Trophoblast cell (in vitro differentiated cells and primary cell): Measurements from ENCODE around the gene CST9.

Experiments used
- DNase-seq, 2 donors: peaks; one replicate each; pipeline ENCODE4 v3.0.0-alpha.2; 2016
- H2AFZ ChIP-seq: 2 replicates; pipeline ENCODE4 v1.6.1; 2013; ENCODE audit warnings: low read length, moderate library complexity, mild to moderate bottlenecking; ENCODE audit not compliant: insufficient read depth, poor library complexity
- H2AK5ac ChIP-seq: 2 replicates; pipeline ENCODE4 v1.6.1; 2013; ENCODE audit warnings: mild to moderate bottlenecking, low read length
- H2BK120ac ChIP-seq: 2 replicates; pipeline ENCODE4 v1.6.1; 2013; ENCODE audit warnings: low read length, mild to moderate bottlenecking, moderate library complexity; ENCODE audit not compliant: insufficient read depth, poor library complexity
- H2BK12ac ChIP-seq: 2 replicates; pipeline ENCODE4 v1.6.1; 2013; ENCODE audit warnings: mild to moderate bottlenecking, low read length, moderate library complexity
- H2BK5ac ChIP-seq: 2 replicates; pipeline ENCODE4 v1.6.1; 2013; ENCODE audit warnings: low read length, low read depth, moderate library complexity, mild to moderate bottlenecking; ENCODE audit not compliant: poor library complexity
- H3K14ac ChIP-seq: 2 replicates; pipeline ENCODE4 v1.6.1; 2013; ENCODE audit warnings: mild to moderate bottlenecking, low read length
- H3K18ac ChIP-seq: 2 replicates; pipeline ENCODE4 v1.6.1; 2013; ENCODE audit warnings: mild to moderate bottlenecking, low read length
- H3K23ac ChIP-seq: 2 replicates; pipeline ENCODE4 v1.6.1; 2013; ENCODE audit warnings: low read length
- H3K27ac ChIP-seq: 2 replicates; pipeline ENCODE4 v1.5.1; 2013; ENCODE audit warnings: low read depth, mild to moderate bottlenecking, inconsistent platforms, low read length, moderate library complexity
- H3K27me3 ChIP-seq: 2 replicates; pipeline ENCODE4 v1.6.1; 2013; ENCODE audit warnings: inconsistent platforms, mild to moderate bottlenecking, low read length, moderate library complexity; ENCODE audit not compliant: insufficient read depth
- H3K36me3 ChIP-seq, 2 experiments: 1 replicate in 1 of 2; 2 replicates in 1 of 2; pipeline ENCODE4 v1.6.1; 2013; ENCODE audit warnings: low read length in 2 of 2, mild to moderate bottlenecking in 2 of 2, moderate library complexity in 1 of 2; ENCODE audit not compliant: insufficient read depth in 2 of 2, control insufficient read depth in 1 of 2
- H3K4ac ChIP-seq: 2 replicates; pipeline ENCODE4 v1.6.1; 2013; ENCODE audit warnings: low read depth, mild to moderate bottlenecking, low read length, moderate library complexity
- H3K4me1 ChIP-seq, 2 experiments: 1 replicate in 1 of 2; 2 replicates in 1 of 2; pipeline ENCODE4 v1.6.1; 2013; ENCODE audit warnings: low read length in 2 of 2, mild to moderate bottlenecking in 2 of 2, moderate library complexity in 1 of 2; ENCODE audit not compliant: insufficient read depth in 2 of 2, control insufficient read depth in 1 of 2
- H3K4me2 ChIP-seq: 2 replicates; pipeline ENCODE4 v1.6.1; 2013; ENCODE audit warnings: inconsistent platforms, mild to moderate bottlenecking, low read length, moderate library complexity
- H3K4me3 ChIP-seq: 2 replicates; pipeline ENCODE4 v1.5.1; 2013; ENCODE audit warnings: mild to moderate bottlenecking, low read depth, low read length, inconsistent platforms
- H3K79me1 ChIP-seq: one replicate; pipeline ENCODE4 v1.6.1; 2013; ENCODE audit warnings: low read length
- H3K79me2 ChIP-seq: 2 replicates; pipeline ENCODE4 v1.6.1; 2013; ENCODE audit warnings: low read length, mild to moderate bottlenecking; ENCODE audit not compliant: control insufficient read depth, insufficient read depth, poor library complexity
- H3K9ac ChIP-seq: 2 replicates; pipeline ENCODE4 v1.6.1; 2013; ENCODE audit warnings: mild to moderate bottlenecking, low read length
- H3K9me3 ChIP-seq: 2 replicates; pipeline ENCODE4 v1.6.1; 2013; ENCODE audit warnings: low read depth, mild to moderate bottlenecking, control low read depth, inconsistent platforms, low read length; ENCODE audit not compliant: insufficient read depth
- H4K12ac ChIP-seq: 2 replicates; pipeline ENCODE4 v1.6.1; 2013; ENCODE audit warnings: low read depth, mild to moderate bottlenecking, low read length, moderate library complexity
- H4K8ac ChIP-seq: 2 replicates; pipeline ENCODE4 v1.6.1; 2013; ENCODE audit warnings: low read depth, mild to moderate bottlenecking, low read length, moderate library complexity
- H4K91ac ChIP-seq: one replicate; pipeline ENCODE4 v1.6.1; 2013; ENCODE audit warnings: low read depth, mild to moderate bottlenecking, low read length, moderate library complexity
- WGBS: extraction: QIAGEN DNeasy Blood & Tissue Kit; methylation state at CpG from one replicate; pipeline ENCODE4 v1.1.7; 2013; ENCODE audit warnings: missing lambda C conversion rate; ENCODE audit not compliant: insufficient read length, insufficient coverage; ENCODE audit errors: extremely low coverage; 5-methylcytosine and 5-hydroxymethylcytosine counted together

Gene CST9

GRCh38 chr20:23652926-23653325 lies 47.2 kb upstream of the CST9 start:
- Histone ChIP-seq H3K18ac (no peak overlapping the region), H3K23ac (no peak overlapping the region), H3K27ac (no peak overlapping the region), H3K9me3 (no peaks in the 10 kb centered on the region), H3K4me1 (no peaks in the 10 kb centered on the region), H3K27me3 (no peaks in the 10 kb centered on the region), H4K8ac (no peak overlapping the region), H3K4me2 (no peak overlapping the region), H3K79me2 (no peaks in the 10 kb centered on the region), H2AK5ac (no peak overlapping the region), H3K4me3 (no peak overlapping the region), H3K14ac (no peak overlapping the region), H2BK5ac (no peak overlapping the region), H3K79me1 (no peaks in the 10 kb centered on the region), H3K36me3 (no peaks in the 10 kb centered on the region), H3K9ac (no peak overlapping the region), H3K4ac (no peak overlapping the region), H4K91ac (no peak overlapping the region), H2BK12ac (no peak overlapping the region), H2AFZ (no peak overlapping the region), H2BK120ac (no peak overlapping the region), H4K12ac (no peak overlapping the region)
- WGBS = no CpG with 5 or more reads among the region's 2 CpGs
- no peak for DNase-seq

DNA sequence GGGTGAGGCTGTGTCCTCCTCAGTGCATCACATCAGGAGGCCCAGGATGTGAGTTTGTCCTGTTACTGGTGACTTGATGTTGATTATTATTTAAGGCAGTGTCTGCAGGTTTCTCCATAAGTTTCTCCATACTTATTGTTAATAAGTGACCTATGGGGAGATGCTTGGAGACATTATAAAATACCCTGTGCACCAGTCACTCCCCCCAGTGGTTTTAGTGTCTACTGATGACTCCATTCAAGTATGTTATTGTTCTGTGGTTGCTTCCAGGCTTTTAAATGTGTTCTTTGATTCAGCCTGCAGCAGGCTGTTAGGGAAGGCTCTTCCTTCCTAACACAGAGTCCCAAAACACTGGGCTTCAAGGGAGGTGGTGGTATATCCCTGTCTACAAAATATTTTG lies 46.7 kb upstream of the CST9 start:
- no peak overlapping the region for H3K14ac ChIP-seq
- no peaks in the 10 kb centered on the region for H3K79me2 ChIP-seq
- no peak overlapping the region for H3K9ac ChIP-seq
- no peak overlapping the region for H2AFZ ChIP-seq
- no peak overlapping the region for H4K12ac ChIP-seq
- H3K27me3 ChIP-seq = no peaks in the 10 kb centered on the region
- H3K4ac ChIP-seq = no peak overlapping the region
- no peak overlapping the region for H3K27ac ChIP-seq
- no peaks in the 10 kb centered on the region for H3K4me1 ChIP-seq
- no peak overlapping the region for H3K4me3 ChIP-seq
- no peak overlapping the region for H3K18ac ChIP-seq
- no peak overlapping the region for H2BK12ac ChIP-seq
- no peak overlapping the region for H3K4me2 ChIP-seq
- no peak overlapping the region for H2BK120ac ChIP-seq
- no peaks in the 10 kb centered on the region for H3K79me1 ChIP-seq
- no peak overlapping the region for H4K91ac ChIP-seq
- DNase-seq = no peak
- H4K8ac ChIP-seq = no peak overlapping the region
- no peak overlapping the region for H2AK5ac ChIP-seq
- H3K36me3 ChIP-seq = no peaks in the 10 kb centered on the region
- H3K9me3 ChIP-seq = no peaks in the 10 kb centered on the region
- no peak overlapping the region for H3K23ac ChIP-seq
- no peak overlapping the region for H2BK5ac ChIP-seq

- Histone ChIP-seq H2BK5ac (no peak overlapping the region), H3K4me1 (no peaks in the 10 kb centered on the region), H3K4me2 (no peak overlapping the region), H2BK12ac (no peak overlapping the region), H3K79me2 (no peaks in the 10 kb centered on the region), H3K79me1 (no peaks in the 10 kb centered on the region), H4K12ac (no peak overlapping the region), H3K4me3 (no peak overlapping the region), H2AFZ (no peak overlapping the region), H4K91ac (no peak overlapping the region), H3K27ac (no peak overlapping the region), H3K14ac (no peak overlapping the region), H3K4ac (no peak overlapping the region), H2BK120ac (no peak overlapping the region), H3K23ac (no peak overlapping the region), H3K18ac (no peak overlapping the region), H3K27me3 (no peaks in the 10 kb centered on the region), H4K8ac (no peak overlapping the region), H3K9ac (no peak overlapping the region), H3K9me3 (no peaks in the 10 kb centered on the region), H2AK5ac (no peak overlapping the region), H3K36me3 (no peaks in the 10 kb centered on the region)
- DNase-seq = no peak
- no CpG with 5 or more reads among the region's 2 CpGs for WGBS
Observed at GRCh38 chr20:23651117-23651516, 45.4 kb upstream of the CST9 start.

DNA sequence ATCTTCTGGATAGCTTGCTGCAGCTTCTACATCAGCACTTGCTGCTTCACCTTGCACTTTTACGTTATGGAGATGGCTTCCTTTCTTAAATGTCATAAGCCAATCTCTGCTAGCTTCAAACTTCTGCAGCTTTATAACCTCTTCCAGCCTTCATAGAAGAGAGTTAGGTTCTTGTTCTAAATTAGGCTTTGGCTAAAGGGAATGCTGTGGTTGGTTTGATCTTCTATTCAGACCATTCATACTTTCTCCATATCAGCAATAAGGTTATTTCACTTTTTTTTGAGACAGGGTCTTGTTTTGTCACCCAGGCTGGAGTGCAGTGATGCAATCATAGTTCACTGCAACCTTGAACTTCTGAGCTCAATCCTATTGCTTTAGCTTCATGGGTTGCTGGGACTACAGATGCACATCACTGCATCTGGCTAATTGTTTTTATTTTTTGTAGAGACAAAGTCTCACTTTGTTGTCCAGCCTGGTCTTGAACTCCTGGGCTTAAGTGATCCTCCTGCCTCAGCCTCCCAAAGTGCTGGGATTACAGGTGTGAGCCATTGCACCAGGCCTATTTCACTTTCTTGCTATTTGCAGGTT lies 44.2 kb upstream of the CST9 start:
- H3K4me2 ChIP-seq = no peak overlapping the region
- H3K9me3 ChIP-seq = no peaks in the 10 kb centered on the region
- H4K12ac ChIP-seq = no peak overlapping the region
- H3K36me3 ChIP-seq = no peaks in the 10 kb centered on the region
- H3K23ac ChIP-seq = no peak overlapping the region
- no peak overlapping the region for H2BK12ac ChIP-seq
- no peaks in the 10 kb centered on the region for H3K27me3 ChIP-seq
- no peak overlapping the region for H4K8ac ChIP-seq
- no peak overlapping the region for H3K4me3 ChIP-seq
- DNase-seq = no peak
- H2BK5ac ChIP-seq = no peak overlapping the region
- WGBS = no CpG with 5 or more reads among the region's 1 CpG
- no peak overlapping the region for H2AK5ac ChIP-seq
- no peak overlapping the region for H3K4ac ChIP-seq
- no peak overlapping the region for H4K91ac ChIP-seq
- H3K79me1 ChIP-seq = no peaks in the 10 kb centered on the region
- H3K4me1 ChIP-seq = no peaks in the 10 kb centered on the region
- H3K27ac ChIP-seq = no peak overlapping the region
- no peak overlapping the region for H3K18ac ChIP-seq
- H2AFZ ChIP-seq = no peak overlapping the region
- no peak overlapping the region for H3K9ac ChIP-seq
- no peaks in the 10 kb centered on the region for H3K79me2 ChIP-seq
- H3K14ac ChIP-seq = no peak overlapping the region
- H2BK120ac ChIP-seq = no peak overlapping the region
